Muscle of back (tissue), 13 donors: Measurements from ENCODE around the gene GALNT16. TPM values are rescaled to one million over a fixed set of nuclear protein-coding genes. Genes with fewer than 3 reads are reported as not detected.
"Not testable (repeated sequence)": the region's sequence is repeated elsewhere in the genome, so short reads cannot be mapped to it uniquely, and the experiment has no call there.

Source experiments
- DNase-seq, 3 donors: peaks; one replicate each; pipeline versions ENCODE4 v3.0.0 to v3.0.0-alpha.2; 2013
- long read RNA-seq, 9 donors: transcript quantifications; one replicate each; lab custom pipeline, GENCODE V29; 2026
- polyA plus RNA-seq, 10 donors: library from polyadenylated mRNA; unstranded; fragments of 120-200 nt; gene quantifications; one replicate each; pipeline ENCODE4 v1.2.1, GENCODE V29; 2013; ENCODE audit not compliant: insufficient read length in 10 of 10

Gene GALNT16
- 10 to 100 TPM; 20.6 to 45.8 (median 29.4) TPM for polyA plus RNA-seq
- long read RNA-seq, donor 1, full-length matches to known transcripts = 3 of 13 reads
- long read RNA-seq, donor 1, partial matches to known transcripts = 10 of 13 reads
- long read RNA-seq, donor 1, other reads (novel, unspliced or antisense) = 0 of 13 reads
- long read RNA-seq, donor 2, partial matches to known transcripts = 0 of 4 reads
- long read RNA-seq, donor 2, other reads (novel, unspliced or antisense) = 0 of 4 reads
- long read RNA-seq, donor 3 = 0 reads
- long read RNA-seq, donor 4, full-length matches to known transcripts = 4 of 10 reads
- long read RNA-seq, donor 4, partial matches to known transcripts = 6 of 10 reads
- long read RNA-seq, donor 4, other reads (novel, unspliced or antisense) = 0 of 10 reads
- long read RNA-seq, donor 5, full-length matches to known transcripts = 6 of 6 reads
- long read RNA-seq, donor 5, partial matches to known transcripts = 0 of 6 reads
- long read RNA-seq, donor 5, other reads (novel, unspliced or antisense) = 0 of 6 reads
- long read RNA-seq, donor 6, full-length matches to known transcripts = 5 of 5 reads
- long read RNA-seq, donor 6, partial matches to known transcripts = 0 of 5 reads
- long read RNA-seq, donor 6, other reads (novel, unspliced or antisense) = 0 of 5 reads
- long read RNA-seq, donor 7 = 0 reads
- long read RNA-seq, donor 8, full-length matches to known transcripts = 2 of 16 reads
- long read RNA-seq, donor 8, partial matches to known transcripts = 14 of 16 reads
- long read RNA-seq, donor 8, other reads (novel, unspliced or antisense) = 0 of 16 reads
- long read RNA-seq, donor 9, full-length matches to known transcripts = 1 of 1 reads
- long read RNA-seq, donor 9, partial matches to known transcripts = 0 of 1 reads
- long read RNA-seq, donor 9, other reads (novel, unspliced or antisense) = 0 of 1 reads

GRCh38 chr14:69259527-69260189, at the start of gene GALNT16:
Gene GALNT16 (plus strand): TSS chr14:69260158. CDS start chr14:69260291, 133 bp downstream.
- DNase-seq = peak; percentile 21 to 88 (median 72)

DNA sequence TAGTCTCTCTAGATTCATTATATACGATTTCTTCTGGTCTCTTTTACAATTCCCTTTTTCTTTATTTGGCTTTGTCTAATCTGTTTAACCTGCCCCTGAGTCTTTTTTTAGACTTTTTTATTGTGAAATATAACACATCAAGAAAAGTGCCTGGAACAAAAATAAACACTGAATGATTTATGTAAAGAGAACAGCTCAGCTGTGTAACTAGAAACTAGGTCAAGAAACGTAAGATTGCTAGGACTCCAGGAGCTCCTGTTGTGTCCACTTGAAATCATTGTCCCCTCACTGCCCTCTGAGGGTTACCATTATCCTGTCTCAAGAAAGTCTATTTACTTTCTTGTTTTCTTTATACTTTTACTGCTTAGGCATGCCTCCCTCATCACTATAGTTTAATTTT, 45.6 kb upstream of the GALNT16 start:
- no peak for DNase-seq

DNA sequence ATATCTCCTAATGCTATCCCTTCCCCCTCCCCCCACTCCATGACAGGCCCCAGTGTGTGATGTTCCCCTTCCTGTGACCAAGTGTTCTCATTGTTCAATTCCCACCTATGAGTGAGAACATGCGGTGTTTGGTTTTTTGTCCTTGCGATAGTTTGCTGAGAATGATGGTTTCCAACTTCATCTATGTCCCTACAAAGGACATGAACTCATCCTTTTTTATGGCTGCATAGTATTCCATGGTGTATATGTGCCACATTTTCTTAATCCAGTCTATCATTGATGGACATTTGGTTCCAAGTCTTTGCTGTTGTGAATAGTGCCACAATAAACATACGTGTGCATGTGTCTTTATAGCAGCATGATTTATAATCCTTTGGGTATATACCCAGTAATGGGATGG, 42.3 kb upstream of the GALNT16 start:
- not testable (repeated sequence) for DNase-seq

DNA sequence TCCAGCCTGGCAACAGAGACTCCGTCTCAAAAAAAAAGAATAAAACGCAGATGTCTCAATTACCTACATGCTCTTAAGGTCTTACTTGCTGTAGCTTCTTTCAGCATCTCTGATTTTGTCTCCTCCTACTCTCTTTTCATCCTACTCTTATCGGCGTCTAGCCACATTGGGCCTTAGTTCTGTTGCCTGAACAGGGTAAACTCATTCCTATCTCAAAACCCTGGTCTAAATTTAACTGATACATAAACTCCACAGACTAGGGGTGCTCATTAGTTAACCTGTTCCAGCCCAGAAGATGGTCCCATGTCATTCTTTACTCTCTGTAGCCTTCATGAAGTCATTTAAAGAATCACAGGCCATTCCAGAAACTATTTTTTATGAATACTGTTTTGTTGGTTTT, 35.0 kb upstream of the GALNT16 start:
- no peak for DNase-seq

- DNase-seq = no peak
Measured at GRCh38 chr14:69226178-69226577, 33.8 kb upstream of the GALNT16 start.

DNA sequence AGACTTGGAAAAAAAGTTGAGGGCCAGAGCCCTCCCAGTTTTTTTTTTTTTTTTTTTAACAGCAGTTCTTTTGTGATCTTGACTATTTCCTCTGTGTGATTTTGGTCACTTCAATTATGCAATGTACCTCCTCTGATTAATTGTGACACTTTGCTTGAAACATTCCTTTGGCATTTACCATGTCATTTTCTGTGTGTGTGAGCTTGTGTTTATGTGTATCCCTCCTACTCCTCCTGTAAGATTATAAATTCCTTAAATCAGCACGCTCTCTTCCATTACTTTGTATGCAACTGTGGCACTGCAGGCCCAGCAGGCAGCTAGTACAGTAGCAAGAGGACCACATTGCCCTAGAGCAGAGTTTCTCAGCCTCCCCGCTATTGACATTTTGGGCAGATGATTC, 33.2 kb upstream of the GALNT16 start:
- no peak for DNase-seq

- no peak for DNase-seq
Measured at GRCh38 chr14:69231486-69231885, 28.5 kb upstream of the GALNT16 start.

DNA sequence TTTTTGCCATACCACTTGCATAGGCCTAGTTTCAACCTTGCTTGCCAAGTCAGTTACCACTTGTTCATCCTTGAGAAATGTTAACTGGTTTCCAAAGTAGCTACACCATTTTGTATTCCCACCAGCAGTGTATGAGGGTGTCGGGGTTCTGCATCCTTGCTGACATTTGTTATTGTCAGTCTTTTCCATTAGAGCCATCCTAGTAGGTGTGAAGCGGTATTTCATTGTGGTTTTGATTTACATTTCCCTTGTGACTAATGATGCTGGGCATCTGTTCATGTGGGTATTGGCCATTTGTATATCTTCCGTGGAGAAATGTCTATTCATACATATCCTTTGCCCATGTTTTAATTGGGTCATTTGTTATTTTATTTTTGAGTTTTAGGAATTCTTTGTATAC, 27.6 kb upstream of the GALNT16 start:
- DNase-seq = no peak

GRCh38 chr14:69234106-69234505, 25.9 kb upstream of the GALNT16 start:
- DNase-seq = no peak

- DNase-seq = no peak
Measured at GRCh38 chr14:69235708-69236107, 24.2 kb upstream of the GALNT16 start.

DNA sequence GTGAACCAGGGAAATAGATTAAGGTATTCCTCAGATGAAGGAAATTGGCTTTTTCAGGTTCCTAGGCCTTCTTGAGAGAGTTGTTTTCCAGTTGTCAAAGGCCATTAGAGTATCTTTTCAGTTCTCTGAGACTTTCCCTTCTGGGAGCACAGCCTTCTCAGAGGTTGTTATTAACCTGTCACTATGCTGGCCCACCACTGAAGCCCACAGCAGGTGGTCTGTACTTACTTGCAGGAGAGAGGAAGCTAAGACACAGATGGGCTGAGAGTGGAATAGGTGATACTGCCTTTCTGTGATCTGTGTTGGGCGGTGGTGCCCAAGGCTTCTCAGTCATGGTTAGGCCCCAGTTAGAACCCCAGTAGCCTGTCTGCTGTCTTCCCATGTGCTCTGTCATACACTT, 22.8 kb upstream of the GALNT16 start:
- no peak for DNase-seq

GRCh38 chr14:69237584-69237983, 22.4 kb upstream of the GALNT16 start:
- no peak for DNase-seq

DNA sequence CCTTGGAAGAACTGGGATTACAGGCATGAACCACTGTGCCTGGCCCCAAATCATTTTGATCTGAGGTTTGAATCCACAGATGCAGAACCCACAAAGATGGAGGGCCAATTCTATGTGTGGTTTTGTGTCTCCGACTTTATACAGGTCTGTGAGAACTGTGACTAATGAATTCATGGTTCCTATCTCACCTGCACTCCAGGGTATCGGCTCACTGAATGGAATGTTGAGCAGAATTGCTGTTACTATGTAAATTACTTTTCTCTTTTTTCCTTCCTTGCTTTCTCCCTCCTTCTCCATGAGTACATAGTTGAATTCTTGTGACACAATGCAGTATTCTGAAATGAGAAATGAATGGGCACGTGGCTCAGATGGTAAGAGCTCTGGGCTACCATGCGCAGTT, 21.1 kb upstream of the GALNT16 start:
- no peak for DNase-seq

GRCh38 chr14:69240527-69241173, 19.3 kb upstream of the GALNT16 start:
- DNase-seq = no peak

- no peak for DNase-seq
Measured at GRCh38 chr14:69241577-69241976, 18.4 kb upstream of the GALNT16 start.

GRCh38 chr14:69242311-69243224, 17.4 kb upstream of the GALNT16 start:
- DNase-seq = peak; percentile 70 to 86 (median 79)

DNA sequence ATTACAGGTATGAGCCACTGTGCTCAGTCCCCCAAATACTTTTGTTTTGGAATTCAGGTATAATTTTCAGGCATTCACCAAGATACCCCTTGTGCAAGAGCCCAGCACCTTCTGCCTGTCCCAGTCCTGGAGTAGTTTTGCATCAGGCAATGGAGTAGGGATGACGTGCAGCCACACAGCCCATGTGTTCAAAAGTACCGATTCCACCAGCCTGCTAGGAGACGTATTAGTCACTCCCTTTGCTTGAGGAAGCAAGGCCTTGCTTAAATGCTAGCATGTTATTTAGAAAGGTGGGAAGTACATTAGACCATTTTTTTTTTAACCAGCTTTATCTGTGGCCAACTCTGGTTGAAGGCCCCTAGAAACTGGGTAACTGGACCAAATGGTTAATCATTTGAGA, 15.0 kb upstream of the GALNT16 start:
- no peak for DNase-seq

DNA sequence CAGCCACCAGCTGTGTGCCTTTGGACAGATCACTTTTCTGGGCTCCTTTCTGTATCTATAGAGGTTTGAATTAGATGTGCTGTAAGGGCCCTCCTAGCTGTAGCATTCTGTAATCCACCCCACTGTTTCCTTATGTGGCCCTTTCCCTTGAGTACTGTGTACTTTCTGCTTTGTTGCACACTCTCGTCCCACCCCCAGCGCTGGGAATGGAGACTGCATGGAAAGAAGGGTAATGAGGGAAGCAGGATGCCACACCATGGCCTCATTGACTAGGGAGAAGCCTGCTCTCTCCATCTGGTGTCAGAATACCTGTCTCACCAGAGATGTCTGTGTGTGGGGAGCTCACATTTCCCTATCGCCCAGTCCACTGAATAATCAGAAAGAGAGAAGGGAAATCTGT, 13.6 kb upstream of the GALNT16 start:
- DNase-seq = no peak

GRCh38 chr14:69247676-69248440, 12.1 kb upstream of the GALNT16 start:
- DNase-seq = peak; percentile 81 to 95 (median 92)

GRCh38 chr14:69249603-69250002, 10.4 kb upstream of the GALNT16 start:
- DNase-seq = no peak
